HEK293T (cell line): ENCODE data around the gene NMUR2.

Source experiments
- ARNT ChIP-seq: fragments of 450-650 bp; IDR thresholded peaks from 2 replicates; pipeline ENCODE4 v1.6.1; 2017; ENCODE audit warnings: mild to moderate bottlenecking
- CTBP1 ChIP-seq: fragments of 450-650 bp; IDR thresholded peaks from 2 replicates; pipeline ENCODE4 v1.6.1; 2016; ENCODE audit warnings: borderline replicate concordance
- FOXA1 ChIP-seq: fragments of 450-650 bp; IDR thresholded peaks from 2 replicates; pipeline ENCODE4 v1.6.1; 2016; ENCODE audit warnings: mild to moderate bottlenecking
- FOXK2 ChIP-seq: fragments of 450-650 bp; IDR thresholded peaks from 2 replicates; pipeline ENCODE4 v1.6.1; 2016; ENCODE audit warnings: mild to moderate bottlenecking
- FOXM1 ChIP-seq: fragments of 450-650 bp; IDR thresholded peaks from 2 replicates; pipeline ENCODE4 v1.6.1; 2017; ENCODE audit warnings: mild to moderate bottlenecking, borderline replicate concordance
- HDGF ChIP-seq: fragments of 450-650 bp; IDR thresholded peaks from 2 replicates; pipeline ENCODE4 v1.6.1; 2017; ENCODE audit warnings: antibody characterized with exemption, borderline replicate concordance
- LEF1 ChIP-seq: fragments of 450-650 bp; IDR thresholded peaks from 2 replicates; pipeline ENCODE4 v1.6.1; 2017; ENCODE audit warnings: mild to moderate bottlenecking, borderline replicate concordance
- NFRKB ChIP-seq: fragments of 450-650 bp; IDR thresholded peaks from 2 replicates; pipeline ENCODE4 v1.6.1; 2016; ENCODE audit warnings: mild to moderate bottlenecking, moderate library complexity
- SP1 ChIP-seq: fragments of 450-650 bp; IDR thresholded peaks from 2 replicates; pipeline ENCODE4 v1.6.1; 2017
- SUZ12 ChIP-seq: fragments of 450-650 bp; IDR thresholded peaks from 2 replicates; pipeline ENCODE4 v1.6.1; 2016; ENCODE audit warnings: mild to moderate bottlenecking
- TARDBP ChIP-seq: fragments of 450-650 bp; IDR thresholded peaks from 2 replicates; pipeline ENCODE4 v1.6.1; 2016
- ZNF384 ChIP-seq: fragments of 450-650 bp; IDR thresholded peaks from 2 replicates; pipeline ENCODE4 v1.6.1; 2016
- TF ChIP-seq, protein P1 (sequence below): fragments of 450-650 bp; IDR thresholded peaks from 2 replicates; pipeline ENCODE4 v1.6.1; 2016

DNA sequence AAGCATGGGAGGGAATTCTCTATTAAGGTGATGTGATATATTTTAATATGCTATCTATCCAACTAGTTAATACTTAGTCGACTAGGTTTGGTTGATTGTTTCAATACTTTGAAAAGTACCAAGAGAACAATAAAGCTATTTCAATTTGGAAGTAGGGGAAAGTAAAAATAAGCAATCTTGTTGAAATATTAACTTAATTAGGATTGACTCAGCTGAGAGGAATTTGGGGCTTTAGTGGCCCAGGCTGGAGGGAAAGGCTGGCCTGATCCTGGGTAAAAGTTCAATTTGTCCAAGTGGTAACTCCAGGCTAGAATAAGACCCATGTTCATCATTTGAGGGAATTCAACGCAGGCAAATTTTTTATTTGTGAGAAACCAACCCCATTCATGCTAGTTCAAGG lies 48.6 kb downstream of the NMUR2 start:
- TF ChIP-seq ARNT (no peak), NFRKB (no peak), SP1 (no peak), FOXM1 (no peak), SUZ12 (no peak), FOXA1 (no peak), FOXK2 (no peak), ZNF384 (no peak), HDGF (no peak), LEF1 (no peak), TARDBP (no peak), CTBP1 (no peak)
- TF ChIP-seq, protein P1, sequence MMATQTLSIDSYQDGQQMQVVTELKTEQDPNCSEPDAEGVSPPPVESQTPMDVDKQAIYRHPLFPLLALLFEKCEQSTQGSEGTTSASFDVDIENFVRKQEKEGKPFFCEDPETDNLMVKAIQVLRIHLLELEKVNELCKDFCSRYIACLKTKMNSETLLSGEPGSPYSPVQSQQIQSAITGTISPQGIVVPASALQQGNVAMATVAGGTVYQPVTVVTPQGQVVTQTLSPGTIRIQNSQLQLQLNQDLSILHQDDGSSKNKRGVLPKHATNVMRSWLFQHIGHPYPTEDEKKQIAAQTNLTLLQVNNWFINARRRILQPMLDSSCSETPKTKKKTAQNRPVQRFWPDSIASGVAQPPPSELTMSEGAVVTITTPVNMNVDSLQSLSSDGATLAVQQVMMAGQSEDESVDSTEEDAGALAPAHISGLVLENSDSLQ: no peak
